HG03280 (cell line): ENCODE results near the gene PLCB2.

Source experiments
- ATAC-seq: cut with Tn5 transposase; IDR thresholded peaks from one replicate; pipeline ENCODE4 v1.9.1; 2021; ENCODE audit warnings: mild to moderate bottlenecking, moderate library complexity; ENCODE audit not compliant: unreplicated experiment

PLCB2 gene

DNA sequence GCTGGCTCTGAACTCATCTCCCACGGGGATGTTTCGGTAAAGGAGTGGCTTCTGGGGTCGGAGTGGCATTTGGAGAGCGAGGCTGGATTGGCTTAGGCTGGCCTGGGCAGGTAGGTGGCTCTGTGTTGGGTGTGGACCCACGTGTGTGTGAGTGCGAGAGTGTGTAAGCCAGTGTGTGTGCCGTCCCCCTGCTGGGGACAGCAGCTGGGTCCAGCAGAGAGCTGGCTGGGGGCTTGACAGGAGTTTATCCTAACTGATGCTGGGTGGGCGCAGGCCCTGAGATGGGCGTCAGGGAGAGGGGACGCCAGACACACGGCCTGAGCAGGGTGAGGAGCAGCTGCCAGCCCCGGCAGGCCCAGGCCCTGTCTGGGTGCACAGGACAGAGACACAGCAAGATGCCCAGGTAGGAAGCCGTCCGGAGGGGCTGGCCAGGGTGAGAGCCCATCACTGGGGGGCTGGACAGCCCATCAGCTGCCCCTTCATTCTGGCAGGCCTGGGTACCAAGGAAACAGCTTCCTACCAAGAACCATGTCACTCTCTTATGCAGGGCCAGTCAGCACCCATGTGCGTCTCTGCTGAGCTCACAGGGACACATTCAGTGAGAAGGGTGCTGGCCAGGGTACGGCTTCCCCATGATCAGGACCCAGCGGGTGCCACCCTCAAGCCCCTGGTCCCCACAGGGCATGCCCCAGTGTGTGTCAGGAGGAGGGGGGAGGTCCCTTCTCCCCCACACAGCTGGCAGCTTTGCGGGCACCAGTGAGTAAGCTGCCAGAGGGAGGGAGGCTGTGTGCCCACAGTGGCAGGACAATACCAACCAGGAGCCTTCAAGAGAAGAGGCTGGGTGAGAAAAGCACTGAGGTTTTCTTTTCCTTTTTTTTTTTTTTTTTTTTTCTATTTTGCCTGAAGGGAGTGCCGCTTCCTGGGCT is 67.8 kb downstream of the PLCB2 start:
- ATAC-seq: no peak

DNA sequence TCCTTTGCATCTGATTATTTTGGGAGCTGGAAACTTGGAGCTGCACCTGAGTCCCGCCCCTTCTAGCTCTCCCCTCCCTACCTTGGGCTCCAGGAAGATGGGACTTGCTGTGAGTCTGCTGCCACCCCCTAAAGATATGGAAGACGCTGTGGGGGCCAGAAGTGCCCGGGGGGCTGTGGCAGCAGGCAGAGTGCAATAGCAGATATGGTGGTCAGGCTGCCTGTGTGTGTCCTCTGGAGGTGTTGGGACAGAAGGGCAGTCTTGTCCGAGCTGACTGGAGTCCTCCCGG is 68.4 kb downstream of the PLCB2 start:
- ATAC-seq: no peak

- ATAC-seq: no peak
Observed at GRCh38 chr15:40238532-40239403, 69.0 kb downstream of the PLCB2 start, which contains the start of gene PAK6. TSS of gene PAK6 (plus strand) at chr15:40239063. CDS start at chr15:40264786, 25,723 bp downstream.
